AG04450 (cell line): ENCODE measurements around the gene RAI1. TPM values are rescaled to one million over a fixed set of nuclear protein-coding genes. Genes with fewer than 3 reads are reported as not detected.

ENCODE experiments used
- CTCF ChIA-PET: fragments of 300-600, 350-600 bp; formaldehyde crosslinking; extraction: SDS; loops from one replicate; lab custom pipeline; 2022; ENCODE audit warnings: antibody characterized with exemption, inconsistent platforms; lab: Charles Lee
- POLR2A ChIA-PET: fragments of 350-600 bp; formaldehyde crosslinking; extraction: SDS; loops from one replicate; lab custom pipeline; 2021; ENCODE audit warnings: antibody characterized with exemption, inconsistent platforms; lab: Yijun Ruan, JAX
- DNase-seq: peaks from one replicate; pipeline ENCODE4 v3.0.0-alpha.2; 2011; ENCODE audit warnings: low read depth, low spot score
- H3K27ac ChIP-seq: one replicate; pipeline ENCODE4 v1.5.1; 2012; ENCODE audit warnings: low read depth, low read length, control low read depth
- H3K27me3 ChIP-seq: one replicate; pipeline ENCODE4 v1.6.0; 2012; ENCODE audit warnings: low read length; ENCODE audit not compliant: control insufficient read depth, insufficient read depth
- H3K4me3 ChIP-seq: 2 replicates; pipeline ENCODE4 v1.5.1; 2011; ENCODE audit warnings: mild to moderate bottlenecking, low read depth, low read length, control low read depth
- H3K9me3 ChIP-seq: 2 replicates; pipeline ENCODE4 v1.5.1; 2012; ENCODE audit warnings: low read length; ENCODE audit not compliant: control insufficient read depth, insufficient read depth
- CTCF ChIP-seq: IDR thresholded peaks from 2 replicates; pipeline ENCODE4 v1.5.1; 2011; ENCODE audit warnings: low read depth, low read length, control low read depth, inconsistent platforms
- polyA plus RNA-seq: library from polyadenylated mRNA; depleted of rRNA; stranded (reverse); fragments of >200 nt; gene quantifications from 2 replicates; pipeline ENCODE4 v1.2.3, GENCODE V29; 2011

Gene RAI1
- polyA plus RNA-seq, 1 experiment: 2.1 TPM

GRCh38 chr17:17725011-17725751 is 43.9 kb downstream of the RAI1 start:
- no peaks in the 10 kb centered on the region for H3K27me3 ChIP-seq
- no peak for DNase-seq
- H3K4me3 ChIP-seq: peak overlapping the region; percentile 52
- H3K27ac ChIP-seq: peak overlapping the region; percentile 31
- CTCF ChIA-PET: no interaction called here
- POLR2A ChIA-PET: interaction anchor here (0.6 to 0.7 kb wide), 3 partner anchors 21 to 229 kb away, joined by 7 to 9 read pairs (median 9); partner anchors contain the start of gene RASD1
- no peaks in the 10 kb centered on the region for H3K9me3 ChIP-seq
- no peak for TF ChIP-seq CTCF

GRCh38 chr17:17725752-17726457 is 44.6 kb downstream of the RAI1 start:
- CTCF ChIA-PET: no interaction called here
- no peak for TF ChIP-seq CTCF
- Histone ChIP-seq H3K27ac (peak overlapping the region; percentile 39), H3K9me3 (no peaks in the 10 kb centered on the region), H3K4me3 (no peak overlapping the region), H3K27me3 (no peaks in the 10 kb centered on the region)
- DNase-seq: no peak
- POLR2A ChIA-PET: no interaction called here

- DNase-seq: no peak
- no peaks in the 10 kb centered on the region for H3K9me3 ChIP-seq
- no peaks in the 10 kb centered on the region for H3K27me3 ChIP-seq
- TF ChIP-seq CTCF: no peak
- no peak overlapping the region for H3K27ac ChIP-seq
- no peak overlapping the region for H3K4me3 ChIP-seq
- CTCF ChIA-PET: no interaction called here
- POLR2A ChIA-PET: no interaction called here
Measured at GRCh38 chr17:17726458-17727060, 45.3 kb downstream of the RAI1 start.

GRCh38 chr17:17727111-17727659 is 45.9 kb downstream of the RAI1 start:
- Histone ChIP-seq H3K27me3 (no peaks in the 10 kb centered on the region), H3K4me3 (no peak overlapping the region), H3K9me3 (no peaks in the 10 kb centered on the region), H3K27ac (no peak overlapping the region)
- ChIA-PET CTCF (no interaction called here), POLR2A (no interaction called here)
- no peak for TF ChIP-seq CTCF
- no peak for DNase-seq
